HG03103 (cell line): ENCODE results near the gene ZNF487.
A peak's percentile ranks its signal among the peaks of the same experiment; 100 is the strongest.
"Not testable (repeated sequence)": the region's sequence is repeated elsewhere in the genome, so short reads cannot be mapped to it uniquely, and the experiment has no call there.

Experiments used
- ATAC-seq: cut with Tn5 transposase; IDR thresholded peaks from one replicate; pipeline ENCODE4 v1.9.1; 2021; ENCODE audit warnings: low read depth; ENCODE audit not compliant: unreplicated experiment

ZNF487 gene

GRCh38 chr10:43403911-43404703 is 32.8 kb upstream of the ZNF487 start:
- no peak for ATAC-seq

- no peak for ATAC-seq
Measured at GRCh38 chr10:43404704-43405084, 32.2 kb upstream of the ZNF487 start.

- no peak for ATAC-seq
Measured at GRCh38 chr10:43407148-43407575, 29.7 kb upstream of the ZNF487 start.

- peak; percentile 41 for ATAC-seq
Measured at GRCh38 chr10:43407576-43408330, 29.2 kb upstream of the ZNF487 start.

GRCh38 chr10:43408331-43408709 is 28.6 kb upstream of the ZNF487 start:
- no peak for ATAC-seq

GRCh38 chr10:43408710-43409384 is 28.1 kb upstream of the ZNF487 start, which contains the start of gene HNRNPF:
TSS of gene HNRNPF (minus strand) at chr10:43409186. CDS start at chr10:43387884, 21,302 bp downstream.
- peak; percentile 65 for ATAC-seq

GRCh38 chr10:43409385-43410109 is 27.4 kb upstream of the ZNF487 start:
- ATAC-seq: no peak

- ATAC-seq: no peak
Measured at GRCh38 chr10:43410345-43410744, 26.6 kb upstream of the ZNF487 start.

- ATAC-seq: no peak
Measured at GRCh38 chr10:43411536-43411935, 25.4 kb upstream of the ZNF487 start.

GRCh38 chr10:43415544-43415943 is 21.4 kb upstream of the ZNF487 start:
- ATAC-seq: no peak

GRCh38 chr10:43417950-43418768 is 18.8 kb upstream of the ZNF487 start:
- no peak for ATAC-seq

GRCh38 chr10:43419997-43420368 is 16.9 kb upstream of the ZNF487 start:
- no peak for ATAC-seq

GRCh38 chr10:43420369-43421200 is 16.3 kb upstream of the ZNF487 start:
- ATAC-seq: peak; percentile 82

GRCh38 chr10:43421201-43421507 is 15.8 kb upstream of the ZNF487 start:
- no peak for ATAC-seq

GRCh38 chr10:43421519-43421918 is 15.4 kb upstream of the ZNF487 start:
- ATAC-seq: no peak

GRCh38 chr10:43421944-43422343 is 15.0 kb upstream of the ZNF487 start:
- not testable (repeated sequence) for ATAC-seq

GRCh38 chr10:43424416-43424815 is 12.5 kb upstream of the ZNF487 start:
- no peak for ATAC-seq

- ATAC-seq: not testable (repeated sequence)
Measured at GRCh38 chr10:43426476-43426875, 10.4 kb upstream of the ZNF487 start.

GRCh38 chr10:43427166-43427825 is 9.6 kb upstream of the ZNF487 start:
- no peak for ATAC-seq
